Activated CD4-positive, alpha-beta T cell treated with anti-CD3 and anti-CD28 coated beads, Interleukin-2, amount 50 U/mL, for 48 hours (primary cell): ENCODE measurements around the gene WLS.

ENCODE experiments used
- DNase-seq, 2 experiments: peaks; one replicate each; pipeline ENCODE4 v3.0.0-alpha.2; 2020

Gene WLS

GRCh38 chr1:68227598-68227997 is 4.7 kb downstream of the WLS start:
- DNase-seq = no peak

- DNase-seq = no peak
These were observed 6.5 kb downstream of the WLS start for GRCh38 chr1:68225781-68226180.

GRCh38 chr1:68223687-68224086 is 8.6 kb downstream of the WLS start:
- no peak for DNase-seq

GRCh38 chr1:68221980-68222373 is 10.3 kb downstream of the WLS start:
- no peak for DNase-seq

- DNase-seq = no peak
These were observed 11.0 kb downstream of the WLS start for GRCh38 chr1:68221001-68221979.

- DNase-seq = no peak
These were observed 11.9 kb downstream of the WLS start for GRCh38 chr1:68220420-68220819.

- no peak for DNase-seq
These were observed 13.8 kb downstream of the WLS start for GRCh38 chr1:68218490-68218889.

GRCh38 chr1:68217618-68218017 is 14.7 kb downstream of the WLS start:
- DNase-seq = no peak

GRCh38 chr1:68217060-68217554 is 15.2 kb downstream of the WLS start:
- no peak for DNase-seq

GRCh38 chr1:68216089-68216772 is 16.1 kb downstream of the WLS start:
- DNase-seq = no peak

GRCh38 chr1:68213843-68214242 is 18.5 kb downstream of the WLS start:
- no peak for DNase-seq

- no peak for DNase-seq
These were observed 20.5 kb downstream of the WLS start for GRCh38 chr1:68211761-68212380.

GRCh38 chr1:68210829-68211228 is 21.5 kb downstream of the WLS start:
- no peak for DNase-seq

- DNase-seq = no peak
These were observed 22.3 kb downstream of the WLS start for GRCh38 chr1:68210027-68210426.

- no peak for DNase-seq
These were observed 25.3 kb downstream of the WLS start for GRCh38 chr1:68206848-68207689.

- no peak for DNase-seq
These were observed 26.4 kb downstream of the WLS start for GRCh38 chr1:68205794-68206358.

GRCh38 chr1:68204977-68205630 is 27.2 kb downstream of the WLS start:
- no peak for DNase-seq

- no peak for DNase-seq
These were observed 30.0 kb downstream of the WLS start for GRCh38 chr1:68202239-68202832.

- DNase-seq = no peak
These were observed 30.6 kb downstream of the WLS start for GRCh38 chr1:68201546-68202238.

GRCh38 chr1:68199603-68200002 is 32.7 kb downstream of the WLS start:
- no peak for DNase-seq

GRCh38 chr1:68198752-68199151 is 33.6 kb downstream of the WLS start:
- no peak for DNase-seq
